HG03520 (cell line): Measurements from ENCODE around the gene ATG4D.
"Not testable (repeated sequence)": the region's sequence is repeated elsewhere in the genome, so short reads cannot be mapped to it uniquely, and the experiment has no call there.

ENCODE experiments used
- ATAC-seq: cut with Tn5 transposase; IDR thresholded peaks from one replicate; pipeline ENCODE4 v1.9.1; 2021; ENCODE audit warnings: mild to moderate bottlenecking, moderate library complexity; ENCODE audit not compliant: unreplicated experiment

The ATG4D gene

GRCh38 chr19:10550336-10550735 lies 6.6 kb downstream of the ATG4D start:
- ATAC-seq, result no peak

DNA sequence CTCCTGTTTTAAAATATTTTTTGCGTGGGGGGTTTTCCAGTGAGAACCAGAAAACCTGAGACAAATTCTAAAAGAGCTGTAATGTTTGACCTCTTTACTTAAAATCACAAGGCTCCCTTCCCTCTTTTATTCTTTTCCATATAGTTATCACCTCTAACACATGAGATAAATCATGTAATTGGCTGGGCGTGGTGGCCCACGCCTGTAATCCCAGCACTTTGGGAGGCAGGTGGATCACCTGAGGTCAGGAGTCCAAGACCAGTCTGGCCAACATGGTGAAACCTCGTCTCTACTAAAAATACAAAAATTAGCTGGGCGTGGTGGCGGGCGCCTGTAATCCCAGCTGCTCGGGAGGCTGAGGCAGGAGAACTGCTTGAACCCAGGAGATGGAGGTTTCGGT lies 7.3 kb downstream of the ATG4D start:
- not testable (repeated sequence) for ATAC-seq

DNA sequence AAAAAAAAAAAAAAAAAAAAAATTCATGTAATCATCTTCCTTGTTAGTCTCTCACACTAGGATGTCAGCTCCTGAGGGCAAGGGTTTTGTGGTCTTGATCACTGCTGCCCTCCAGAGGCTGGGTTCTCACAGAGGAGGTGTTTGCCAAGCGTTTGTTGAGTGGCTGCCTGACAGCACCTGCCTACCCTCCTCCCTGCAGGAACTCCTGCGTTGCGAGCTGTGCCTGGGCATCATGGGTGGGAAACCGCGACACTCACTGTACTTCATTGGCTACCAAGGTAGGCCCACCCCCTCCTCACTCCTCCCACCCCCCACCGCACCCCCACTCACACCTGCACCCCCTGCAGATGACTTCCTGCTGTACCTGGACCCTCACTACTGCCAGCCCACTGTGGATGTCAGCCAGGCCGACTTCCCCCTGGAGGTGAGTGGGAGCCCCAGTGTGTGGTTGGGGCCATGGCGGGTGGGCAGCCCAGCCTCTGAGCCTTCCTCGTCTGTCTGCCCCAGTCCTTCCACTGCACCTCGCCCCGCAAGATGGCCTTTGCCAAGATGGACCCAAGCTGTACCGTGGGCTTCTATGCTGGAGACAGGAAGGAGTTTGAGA lies 8.1 kb downstream of the ATG4D start:
- ATAC-seq, result no peak

GRCh38 chr19:10552510-10553053 lies 8.9 kb downstream of the ATG4D start:
- ATAC-seq, result no peak

DNA sequence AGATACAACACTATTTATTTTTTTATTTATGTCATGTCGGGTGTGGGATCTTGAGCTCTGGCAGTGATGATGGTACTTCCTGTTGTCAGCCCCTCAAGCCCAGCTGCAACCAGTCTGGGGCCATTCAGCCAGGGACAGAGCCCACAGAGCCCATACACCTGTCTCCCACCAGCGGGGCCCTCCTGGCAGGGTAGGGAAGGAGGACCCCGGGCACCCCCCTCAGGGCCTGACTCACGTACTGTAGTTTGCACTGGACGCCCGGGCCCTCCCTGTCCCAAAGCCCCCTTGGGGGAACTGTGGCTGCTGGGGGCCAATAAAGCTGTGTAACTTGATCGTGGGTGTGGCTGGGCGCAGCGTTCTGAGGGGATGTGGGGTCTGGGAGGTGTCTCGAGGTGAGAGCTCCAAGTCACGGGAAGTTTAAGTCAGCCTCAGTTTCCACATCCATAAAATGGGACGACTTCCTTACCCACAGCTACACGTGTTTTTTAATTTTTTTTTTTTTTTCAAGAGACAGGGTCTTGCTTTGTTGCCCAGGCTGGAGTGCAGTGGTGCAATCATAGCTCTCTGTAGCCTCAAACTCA lies 9.5 kb downstream of the ATG4D start:
- ATAC-seq, result no peak

DNA sequence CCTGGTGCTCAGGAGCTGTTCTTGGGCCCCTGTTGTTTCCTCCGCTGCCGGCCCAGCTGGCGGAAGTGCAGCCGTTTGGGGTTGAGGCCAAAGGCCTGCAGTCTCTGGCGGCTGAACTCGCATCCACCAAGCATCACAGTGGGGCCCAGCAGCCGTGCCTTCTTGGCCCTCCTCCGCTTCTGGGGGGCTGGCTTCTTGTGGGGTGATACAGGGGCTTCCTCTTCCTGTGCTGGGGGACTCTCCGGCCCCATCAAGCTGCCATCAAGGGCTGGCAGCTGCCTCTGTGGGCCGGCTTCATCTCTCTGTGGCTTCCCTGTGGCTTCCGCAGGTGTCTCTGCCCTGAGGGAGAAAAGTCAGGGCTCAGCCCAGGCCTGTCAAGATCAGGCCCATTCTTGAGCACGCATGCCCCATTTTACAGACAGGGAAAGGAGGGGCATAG lies 10.3 kb downstream of the ATG4D start:
- ATAC-seq, result no peak

DNA sequence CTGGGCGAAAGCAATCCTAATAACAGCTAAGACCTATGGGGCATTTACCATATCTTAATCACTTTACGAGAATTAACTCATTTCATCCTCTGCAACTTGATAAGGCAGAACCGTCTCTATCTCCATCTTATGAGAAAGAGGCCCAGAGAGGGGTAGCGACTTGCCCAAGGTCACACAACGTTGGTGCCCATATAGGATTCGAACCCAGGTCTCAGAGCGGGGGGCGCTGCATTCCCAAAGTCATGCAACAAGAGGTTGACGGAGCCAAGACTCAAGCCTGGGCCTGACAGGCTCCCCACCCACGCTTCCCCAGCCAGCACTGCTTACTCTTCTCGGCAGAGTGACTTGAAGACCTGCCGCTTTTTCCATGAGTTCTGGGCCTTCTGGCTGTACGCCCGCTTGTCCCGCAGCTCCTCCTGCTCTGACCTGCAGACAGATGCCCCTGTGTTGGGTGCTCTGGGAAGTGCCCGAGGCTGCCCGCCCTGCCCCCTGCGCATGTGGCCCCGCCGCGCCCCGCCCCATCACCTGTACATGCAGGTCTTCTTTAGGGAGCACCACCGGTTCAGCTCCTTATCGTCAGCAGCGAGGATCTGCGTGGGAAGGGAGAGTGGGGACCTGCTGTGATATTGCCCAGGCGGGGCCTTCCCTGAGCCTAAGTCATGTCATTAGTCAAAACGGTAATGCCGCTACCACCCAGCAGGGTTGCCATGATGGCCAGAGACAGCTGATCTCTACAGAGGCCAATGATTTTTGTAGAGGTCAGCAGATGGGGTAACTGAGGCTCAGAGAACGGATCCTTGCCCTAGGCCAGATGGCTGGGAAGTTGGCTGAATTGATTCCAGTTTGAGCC lies 11.3 kb downstream of the ATG4D start:
- no peak for ATAC-seq

- no peak for ATAC-seq
Measured at GRCh38 chr19:10555610-10555973, 11.9 kb downstream of the ATG4D start.

DNA sequence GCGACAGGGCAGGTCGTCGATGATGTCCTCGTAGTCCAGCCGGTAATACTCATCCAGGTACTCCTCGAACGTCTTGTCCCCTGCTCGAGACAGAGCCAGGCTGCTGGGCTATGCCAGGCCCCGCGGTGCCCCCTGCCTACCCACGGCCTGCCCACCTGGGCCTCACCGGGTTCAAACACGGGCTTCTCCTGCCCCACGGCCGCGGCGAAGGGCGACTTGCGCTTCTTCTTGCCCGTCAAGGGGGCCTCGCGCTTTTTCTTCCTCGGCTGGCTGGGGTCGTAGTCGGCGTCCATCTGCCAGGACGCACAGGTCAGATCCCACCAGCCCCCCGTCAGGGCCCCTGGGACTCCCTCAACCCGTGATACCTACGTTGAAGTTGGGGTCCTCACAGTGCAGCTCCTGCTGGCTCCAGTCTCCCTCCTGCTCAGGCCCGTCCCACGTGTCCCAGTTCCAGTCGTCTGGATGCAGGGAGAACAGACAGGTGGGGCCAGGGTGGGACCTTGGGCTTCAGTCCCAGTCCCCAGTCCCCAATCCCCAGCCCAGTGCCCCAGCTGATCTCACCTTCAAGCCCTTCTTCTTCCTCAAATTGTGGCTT lies 14.0 kb downstream of the ATG4D start:
- ATAC-seq, result no peak

DNA sequence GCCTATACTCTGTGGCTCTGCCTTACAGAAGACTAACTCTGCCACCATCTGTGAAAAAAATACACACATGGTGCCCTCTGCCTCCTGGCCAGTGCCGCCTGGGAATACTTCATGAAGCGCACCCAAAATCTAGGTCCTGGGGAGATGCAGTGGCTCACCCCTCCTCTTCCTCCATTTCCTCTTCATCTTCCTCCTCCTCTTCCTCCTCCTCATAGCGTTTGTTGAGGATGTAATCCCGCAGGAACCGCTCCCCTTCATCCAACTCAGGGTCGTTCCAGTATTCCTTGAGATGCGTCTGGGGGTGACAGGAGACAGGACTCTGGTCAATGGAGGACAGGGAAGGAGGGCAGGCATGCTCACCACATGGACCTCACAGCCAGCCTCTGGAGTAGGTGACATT lies 16.4 kb downstream of the ATG4D start:
- no peak for ATAC-seq

DNA sequence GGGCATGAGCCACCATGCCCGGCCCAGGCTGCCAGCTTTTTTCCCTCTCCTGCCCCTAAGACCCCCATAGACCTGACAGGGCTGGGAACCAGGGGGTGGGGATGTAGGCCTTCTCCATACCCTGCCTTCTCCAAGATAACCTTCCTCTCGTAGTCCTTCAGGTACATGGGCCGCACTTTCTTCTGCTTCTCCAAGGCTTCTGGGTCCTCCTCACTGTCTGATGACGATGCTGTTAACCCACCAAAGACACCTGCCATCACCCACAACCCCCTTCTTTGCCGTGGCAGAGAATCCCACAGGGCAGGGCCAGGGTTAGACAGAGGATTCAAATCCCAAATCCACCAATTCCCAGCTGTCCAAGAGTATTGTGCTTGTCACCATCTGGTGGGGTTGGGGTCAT lies 18.9 kb downstream of the ATG4D start:
- ATAC-seq, result no peak

DNA sequence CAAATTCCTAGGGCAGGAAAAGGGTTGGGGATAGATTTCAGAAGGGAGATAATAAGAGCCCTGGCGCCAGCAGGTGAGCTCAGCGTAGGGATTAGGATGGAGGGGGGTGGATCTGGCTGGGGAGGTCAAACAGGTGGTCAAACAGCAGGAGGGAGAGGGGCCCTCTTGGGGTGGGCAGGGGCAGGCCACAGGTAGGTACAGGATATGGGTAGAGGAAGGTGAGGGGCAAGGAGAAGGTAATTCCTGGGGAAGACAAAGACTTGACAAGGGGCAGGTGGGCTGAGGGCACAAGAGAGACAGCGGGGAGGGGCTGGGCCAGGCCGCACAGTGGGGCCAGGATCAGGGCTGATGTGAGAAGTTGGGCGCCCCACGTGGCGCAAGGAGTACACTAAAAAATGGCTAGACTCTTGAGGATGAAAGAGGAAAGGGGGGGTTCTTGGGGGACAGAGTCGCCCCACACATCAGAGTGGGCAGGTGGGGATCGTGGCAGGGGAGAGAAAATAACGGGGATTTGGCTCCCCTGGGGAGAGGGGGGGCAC lies 21.4 kb downstream of the ATG4D start:
- no peak for ATAC-seq

DNA sequence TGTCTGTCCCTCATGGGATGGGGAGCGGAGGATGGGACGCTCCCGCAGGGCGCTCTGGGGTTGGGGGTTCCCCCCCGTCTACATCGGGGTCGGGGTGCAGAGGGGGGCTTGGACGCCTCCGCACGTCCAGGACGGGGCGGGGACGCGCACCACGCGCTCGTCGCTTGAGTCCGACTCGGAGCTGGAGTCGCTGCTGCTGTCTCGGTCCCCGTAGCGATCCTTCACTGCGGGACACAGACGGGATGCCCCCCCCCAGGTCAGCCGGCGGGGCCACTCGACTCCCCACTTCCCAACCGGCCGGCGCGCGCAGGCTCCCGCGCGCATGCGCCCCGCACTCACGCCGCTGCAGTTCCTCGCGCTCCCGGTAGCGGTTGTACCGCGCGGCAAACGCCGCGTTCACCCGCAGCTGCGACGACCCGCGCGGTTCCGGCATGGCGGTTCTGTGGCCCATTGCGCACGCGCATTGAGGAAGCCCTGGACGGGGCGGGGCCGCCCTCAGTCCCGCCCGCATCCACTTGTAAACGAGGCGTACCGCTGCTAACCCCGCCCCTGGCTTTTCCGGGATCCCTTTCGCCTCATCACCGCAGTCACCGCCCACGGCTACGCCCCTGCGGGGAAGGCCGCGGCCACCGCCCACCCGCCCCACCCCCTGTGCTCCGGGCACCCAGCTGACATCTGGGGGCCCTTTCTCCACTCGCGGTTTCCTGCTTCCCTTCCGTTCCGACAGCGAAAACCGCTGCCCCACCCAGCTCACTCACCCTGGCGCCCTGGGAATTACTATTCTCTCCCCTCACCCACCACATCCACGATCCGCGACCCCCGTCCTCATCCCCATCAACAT lies 22.1 kb downstream of the ATG4D start, which contains the start of gene KRI1:
TSS of gene KRI1 (minus strand) at position 444 of the 841 bp plus-strand sequence. CDS start at position 433, 11 bp downstream.
- ATAC-seq, result peak; percentile 40

DNA sequence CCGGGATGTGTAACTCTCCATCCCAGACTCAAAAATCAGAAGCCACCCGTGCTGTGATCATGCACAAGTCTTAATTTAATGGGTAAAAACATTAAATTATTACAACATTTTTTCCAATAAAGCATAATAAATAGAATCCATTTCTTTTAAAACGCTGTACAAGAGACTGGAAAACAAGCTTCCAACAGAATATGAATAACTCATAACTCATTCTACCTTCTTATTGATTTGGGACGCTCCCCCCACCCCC lies 22.6 kb downstream of the ATG4D start:
- ATAC-seq, result no peak

DNA sequence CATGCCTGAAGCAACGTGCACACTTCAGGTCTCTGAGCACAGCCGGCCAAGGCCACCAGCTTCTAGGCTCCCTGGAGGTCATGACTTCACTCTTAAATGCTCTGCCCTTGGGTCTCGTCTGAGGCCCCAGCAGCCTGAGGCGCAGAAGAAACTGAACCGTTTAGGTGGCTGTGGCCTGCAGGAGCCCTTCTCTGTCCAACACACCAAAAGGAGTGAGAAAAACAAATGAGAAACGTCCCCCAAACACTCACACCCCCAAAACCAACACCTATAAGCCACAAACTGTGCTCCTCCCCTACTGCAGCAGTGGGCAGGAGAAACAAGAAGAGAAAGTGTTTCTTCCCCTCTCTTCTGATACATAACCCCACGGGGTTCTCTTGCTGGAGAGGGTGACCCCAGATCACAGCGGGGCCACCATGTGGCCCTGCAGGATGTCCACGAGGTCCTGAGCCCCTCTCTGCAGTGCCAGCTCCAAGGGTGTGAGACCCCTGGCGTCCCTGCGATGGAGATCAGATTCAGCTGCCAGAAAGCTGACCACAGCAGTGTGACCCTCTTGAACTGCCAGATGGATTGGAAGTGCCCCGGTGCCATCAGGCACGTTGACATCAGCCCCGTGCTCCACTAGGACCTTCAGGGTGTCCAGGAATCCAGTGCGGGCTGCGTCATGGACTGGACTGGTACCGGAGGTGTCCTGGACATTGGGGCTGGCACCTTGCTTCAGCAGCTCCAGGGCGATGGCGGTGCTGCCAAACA lies 23.1 kb downstream of the ATG4D start:
- ATAC-seq, result no peak

DNA sequence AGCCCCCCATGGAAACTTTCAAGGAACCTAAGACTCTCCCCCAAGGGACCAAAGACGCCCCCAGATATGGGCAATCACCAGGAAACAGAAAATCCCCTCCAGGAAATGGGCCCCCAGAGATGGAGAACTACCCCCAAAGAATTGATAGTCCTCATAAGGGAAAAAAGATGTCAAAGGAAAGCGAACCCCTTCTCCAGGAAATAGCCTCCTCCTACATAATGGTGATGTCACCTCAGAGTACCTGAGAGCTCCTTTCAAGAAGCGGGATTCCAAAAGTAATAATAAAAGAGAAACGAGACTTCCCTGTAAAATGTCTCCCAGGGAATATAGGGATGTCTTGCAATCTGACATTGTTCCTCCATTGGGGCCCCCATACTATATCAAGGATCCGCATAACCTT lies 24.0 kb downstream of the ATG4D start:
- ATAC-seq, result no peak

DNA sequence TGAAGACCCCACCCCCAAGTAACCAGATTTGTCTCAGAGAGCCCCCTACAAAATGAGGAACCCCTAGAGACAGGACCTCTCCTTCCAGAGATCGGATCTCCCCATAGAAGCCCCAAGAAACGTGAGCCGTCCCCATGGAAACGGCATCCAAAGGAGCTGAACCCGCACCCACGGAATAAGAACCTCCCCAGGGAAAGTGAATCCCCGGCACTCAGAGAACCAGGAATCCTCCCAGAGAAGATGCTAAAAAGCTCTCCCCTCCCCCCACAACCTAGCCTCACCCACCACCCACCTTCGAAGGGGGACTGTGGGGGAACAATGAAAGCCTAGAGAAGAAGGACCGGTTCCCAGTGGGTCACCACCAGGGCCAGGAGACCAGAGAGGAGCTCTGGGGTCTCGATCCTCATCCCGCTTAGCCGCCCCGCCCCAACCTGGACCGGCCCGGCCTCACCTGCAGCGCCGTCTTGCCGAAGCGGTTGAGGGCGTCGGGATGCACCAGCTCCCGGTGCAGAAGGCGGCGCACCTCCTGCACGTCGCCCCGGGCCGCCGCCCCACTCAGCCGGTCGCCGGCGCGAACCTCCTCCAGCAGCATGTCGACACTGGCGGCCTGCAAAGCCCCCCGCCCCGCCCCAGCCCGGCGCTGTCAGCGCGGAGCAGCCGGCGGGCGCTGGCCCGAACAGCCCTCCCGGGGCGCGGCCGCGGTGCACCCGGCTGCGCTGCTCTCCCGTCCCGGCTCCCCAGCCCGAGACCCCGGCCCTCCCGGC lies 24.5 kb downstream of the ATG4D start:
- ATAC-seq, result peak; percentile 2

- ATAC-seq, result peak; percentile 59
Measured at GRCh38 chr19:10568826-10569651, 25.3 kb downstream of the ATG4D start, which contains the start of gene CDKN2D. CDKN2D (minus strand) TSS chr19:10568979; CDS start chr19:10568653, 326 bp downstream.
